HPDE6-E6E7 (cell line): ENCODE data around the gene SCP2.
A peak's percentile ranks its signal among the peaks of the same experiment; 100 is the strongest.

Experiments used
- DNase-seq: peaks from one replicate; pipeline ENCODE4 v3.0.0; 2011; ENCODE audit warnings: missing footprints; ENCODE audit errors: extremely low spot score

SCP2 gene

GRCh38 chr1:52927212-52928014 lies at the start of gene SCP2:
Gene SCP2, plus strand, starts transcription at chr1:52927276. Its CDS starts 121 bp downstream, at chr1:52927397.
- DNase-seq = peak; percentile 68

- DNase-seq = no peak
These were observed 49.5 kb upstream of the SCP2 start for GRCh38 chr1:52877554-52877953.

GRCh38 chr1:52880206-52880605 lies 46.9 kb upstream of the SCP2 start:
- DNase-seq = no peak

GRCh38 chr1:52887483-52887882 lies 39.6 kb upstream of the SCP2 start:
- no peak for DNase-seq

- DNase-seq = no peak
These were observed 34.5 kb upstream of the SCP2 start for GRCh38 chr1:52892424-52893215.

- DNase-seq = no peak
These were observed 27.6 kb upstream of the SCP2 start for GRCh38 chr1:52899445-52899894.

GRCh38 chr1:52900402-52900801 lies 26.7 kb upstream of the SCP2 start:
- DNase-seq = no peak

- no peak for DNase-seq
These were observed 25.7 kb upstream of the SCP2 start for GRCh38 chr1:52901384-52901783.

- no peak for DNase-seq
These were observed 22.7 kb upstream of the SCP2 start for GRCh38 chr1:52904208-52904926.

- no peak for DNase-seq
These were observed 22.0 kb upstream of the SCP2 start for GRCh38 chr1:52904927-52905698.

GRCh38 chr1:52906135-52906603 lies 20.9 kb upstream of the SCP2 start:
- no peak for DNase-seq

- DNase-seq = no peak
These were observed 19.8 kb upstream of the SCP2 start for GRCh38 chr1:52907068-52907811.

GRCh38 chr1:52907812-52908153 lies 19.3 kb upstream of the SCP2 start:
- no peak for DNase-seq

GRCh38 chr1:52911541-52911940 lies 15.5 kb upstream of the SCP2 start:
- DNase-seq = no peak

- no peak for DNase-seq
These were observed 14.1 kb upstream of the SCP2 start for GRCh38 chr1:52913014-52913413.

- DNase-seq = no peak
These were observed 13.5 kb upstream of the SCP2 start for GRCh38 chr1:52913537-52913936.

- no peak for DNase-seq
These were observed 12.6 kb upstream of the SCP2 start for GRCh38 chr1:52914463-52914862.

- DNase-seq = no peak
These were observed 11.7 kb upstream of the SCP2 start for GRCh38 chr1:52915211-52915854.

- no peak for DNase-seq
These were observed 11.2 kb upstream of the SCP2 start for GRCh38 chr1:52915855-52916220.

GRCh38 chr1:52916241-52916975 lies 10.7 kb upstream of the SCP2 start:
- no peak for DNase-seq
